AG04450 (cell line): ENCODE measurements around the gene SLC6A4. TPM values are rescaled to one million over a fixed set of nuclear protein-coding genes. Genes with fewer than 3 reads are reported as not detected.

Source experiments
- CTCF ChIA-PET: fragments of 300-600, 350-600 bp; formaldehyde crosslinking; extraction: SDS; loops from one replicate; lab custom pipeline; 2022; ENCODE audit warnings: antibody characterized with exemption, inconsistent platforms; lab: Charles Lee
- POLR2A ChIA-PET: fragments of 350-600 bp; formaldehyde crosslinking; extraction: SDS; loops from one replicate; lab custom pipeline; 2021; ENCODE audit warnings: antibody characterized with exemption, inconsistent platforms; lab: Yijun Ruan, JAX
- DNase-seq: peaks from one replicate; pipeline ENCODE4 v3.0.0-alpha.2; 2011; ENCODE audit warnings: low read depth, low spot score
- H3K27ac ChIP-seq: one replicate; pipeline ENCODE4 v1.5.1; 2012; ENCODE audit warnings: low read depth, low read length, control low read depth
- H3K27me3 ChIP-seq: one replicate; pipeline ENCODE4 v1.6.0; 2012; ENCODE audit warnings: low read length; ENCODE audit not compliant: control insufficient read depth, insufficient read depth
- H3K4me3 ChIP-seq: 2 replicates; pipeline ENCODE4 v1.5.1; 2011; ENCODE audit warnings: mild to moderate bottlenecking, low read depth, low read length, control low read depth
- H3K9me3 ChIP-seq: 2 replicates; pipeline ENCODE4 v1.5.1; 2012; ENCODE audit warnings: low read length; ENCODE audit not compliant: control insufficient read depth, insufficient read depth
- polyA plus RNA-seq: library from polyadenylated mRNA; depleted of rRNA; stranded (reverse); fragments of >200 nt; gene quantifications from 2 replicates; pipeline ENCODE4 v1.2.3, GENCODE V29; 2011
- TF ChIP-seq, protein P1 (sequence below): IDR thresholded peaks from 2 replicates; pipeline ENCODE4 v1.5.1; 2011; ENCODE audit warnings: low read depth, low read length, control low read depth, inconsistent platforms

The SLC6A4 gene
- polyA plus RNA-seq, 1 experiment, result not detected

DNA sequence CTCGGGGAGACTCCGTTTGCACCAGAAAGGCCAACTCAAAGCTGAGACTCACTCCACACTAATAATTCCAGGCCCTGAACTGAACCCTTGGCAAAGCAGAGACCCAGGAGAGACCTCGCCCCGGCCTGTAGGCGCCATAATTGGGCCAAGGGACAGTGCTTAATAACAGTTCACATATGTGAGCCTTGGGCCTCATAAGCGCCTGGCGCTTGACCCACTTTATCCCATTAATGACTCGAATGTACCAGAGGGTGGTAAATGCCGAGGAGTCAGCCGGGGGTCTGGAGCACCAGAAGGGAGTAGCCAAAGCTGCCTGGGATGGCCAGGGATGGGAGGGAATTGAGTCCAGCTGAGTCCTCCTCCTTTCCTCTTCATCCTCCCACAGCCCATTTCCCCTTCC lies 24.6 kb downstream of the SLC6A4 start:
- H3K4me3 ChIP-seq, result no peak overlapping the region
- DNase-seq, result no peak
- no peaks in the 10 kb centered on the region for H3K9me3 ChIP-seq
- H3K27ac ChIP-seq, result no peak overlapping the region
- POLR2A ChIA-PET, result no interaction called here
- TF ChIP-seq, protein P1, sequence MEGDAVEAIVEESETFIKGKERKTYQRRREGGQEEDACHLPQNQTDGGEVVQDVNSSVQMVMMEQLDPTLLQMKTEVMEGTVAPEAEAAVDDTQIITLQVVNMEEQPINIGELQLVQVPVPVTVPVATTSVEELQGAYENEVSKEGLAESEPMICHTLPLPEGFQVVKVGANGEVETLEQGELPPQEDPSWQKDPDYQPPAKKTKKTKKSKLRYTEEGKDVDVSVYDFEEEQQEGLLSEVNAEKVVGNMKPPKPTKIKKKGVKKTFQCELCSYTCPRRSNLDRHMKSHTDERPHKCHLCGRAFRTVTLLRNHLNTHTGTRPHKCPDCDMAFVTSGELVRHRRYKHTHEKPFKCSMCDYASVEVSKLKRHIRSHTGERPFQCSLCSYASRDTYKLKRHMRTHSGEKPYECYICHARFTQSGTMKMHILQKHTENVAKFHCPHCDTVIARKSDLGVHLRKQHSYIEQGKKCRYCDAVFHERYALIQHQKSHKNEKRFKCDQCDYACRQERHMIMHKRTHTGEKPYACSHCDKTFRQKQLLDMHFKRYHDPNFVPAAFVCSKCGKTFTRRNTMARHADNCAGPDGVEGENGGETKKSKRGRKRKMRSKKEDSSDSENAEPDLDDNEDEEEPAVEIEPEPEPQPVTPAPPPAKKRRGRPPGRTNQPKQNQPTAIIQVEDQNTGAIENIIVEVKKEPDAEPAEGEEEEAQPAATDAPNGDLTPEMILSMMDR, result no peak
- CTCF ChIA-PET, result no interaction called here
- peaks cover 15% of the 10 kb centered on the region for H3K27me3 ChIP-seq

DNA sequence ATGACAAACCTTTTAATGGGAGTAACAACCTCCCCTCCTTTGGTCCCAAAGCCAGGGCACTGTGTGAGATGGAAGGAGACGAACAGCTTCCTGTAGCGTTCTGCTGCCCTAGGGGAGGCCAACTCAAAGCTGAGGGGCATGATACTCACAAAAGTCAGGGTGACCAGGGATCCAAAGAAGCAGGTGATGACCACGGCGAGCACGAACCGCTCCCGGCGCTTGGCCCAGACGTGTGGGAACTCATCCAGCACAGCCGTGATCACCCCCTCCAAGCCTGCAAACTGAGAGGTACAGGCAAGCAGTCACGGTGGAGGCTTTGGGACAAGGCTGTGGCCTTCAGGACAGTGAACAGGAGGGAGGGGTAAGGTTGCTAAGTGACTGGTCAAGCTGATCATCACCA lies 25.1 kb downstream of the SLC6A4 start:
- ChIA-PET POLR2A (no interaction called here), CTCF (no interaction called here)
- Histone ChIP-seq H3K27ac (no peak overlapping the region), H3K27me3 (peaks cover 17% of the 10 kb centered on the region), H3K9me3 (no peaks in the 10 kb centered on the region), H3K4me3 (no peak overlapping the region)
- TF ChIP-seq, protein P1, result no peak
- DNase-seq, result no peak

DNA sequence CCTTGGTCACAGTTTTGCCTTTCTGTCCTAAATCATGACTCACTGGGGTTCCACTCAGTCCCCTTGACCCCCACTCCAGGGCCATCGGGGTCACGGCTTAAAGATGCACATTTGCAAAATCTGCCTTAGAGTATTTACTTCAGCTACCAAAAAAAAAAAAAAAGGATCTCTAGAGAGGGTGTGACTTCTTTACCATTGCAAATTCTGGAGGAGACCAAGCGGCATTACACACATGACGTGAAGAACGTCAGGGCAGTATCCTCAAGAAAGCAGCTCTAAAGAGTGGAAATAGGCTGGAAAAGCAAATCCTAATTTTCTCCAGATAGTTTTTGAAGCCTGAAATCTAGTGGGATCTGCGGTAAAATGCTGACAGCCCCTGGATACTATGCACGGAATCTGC lies 25.6 kb downstream of the SLC6A4 start:
- no peak overlapping the region for H3K4me3 ChIP-seq
- H3K9me3 ChIP-seq, result no peaks in the 10 kb centered on the region
- peaks cover 17% of the 10 kb centered on the region for H3K27me3 ChIP-seq
- ChIA-PET CTCF (no interaction called here), POLR2A (no interaction called here)
- TF ChIP-seq, protein P1, result no peak
- DNase-seq, result no peak
- no peak overlapping the region for H3K27ac ChIP-seq

DNA sequence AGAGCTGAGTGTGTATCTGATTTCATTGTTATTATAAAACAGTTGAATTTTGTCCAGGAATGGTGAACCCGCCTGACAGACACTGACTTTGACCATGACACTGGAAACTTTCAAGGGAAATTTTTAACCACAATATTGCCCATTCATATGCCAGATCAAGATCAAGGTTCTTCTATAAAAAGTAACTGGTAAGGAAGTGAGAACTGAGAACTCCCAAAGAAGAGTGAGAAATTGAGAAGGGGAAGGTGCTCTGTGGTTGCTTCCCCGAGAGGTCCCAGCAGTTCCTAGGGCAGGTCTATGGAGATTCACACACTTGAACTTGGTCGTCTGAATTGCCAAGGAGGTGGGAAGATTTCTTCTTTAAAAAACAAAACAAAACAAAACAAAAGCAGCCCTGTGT lies 27.3 kb downstream of the SLC6A4 start:
- TF ChIP-seq, protein P1, result no peak
- CTCF ChIA-PET, result no interaction called here
- peaks cover 17% of the 10 kb centered on the region for H3K27me3 ChIP-seq
- no peak overlapping the region for H3K4me3 ChIP-seq
- H3K27ac ChIP-seq, result no peak overlapping the region
- POLR2A ChIA-PET, result interaction anchor here (0.6 kb wide), 1 partner anchor 50 kb away, joined by 3 read pairs; no protein-coding TSS in a partner anchor
- DNase-seq, result no peak
- no peaks in the 10 kb centered on the region for H3K9me3 ChIP-seq

DNA sequence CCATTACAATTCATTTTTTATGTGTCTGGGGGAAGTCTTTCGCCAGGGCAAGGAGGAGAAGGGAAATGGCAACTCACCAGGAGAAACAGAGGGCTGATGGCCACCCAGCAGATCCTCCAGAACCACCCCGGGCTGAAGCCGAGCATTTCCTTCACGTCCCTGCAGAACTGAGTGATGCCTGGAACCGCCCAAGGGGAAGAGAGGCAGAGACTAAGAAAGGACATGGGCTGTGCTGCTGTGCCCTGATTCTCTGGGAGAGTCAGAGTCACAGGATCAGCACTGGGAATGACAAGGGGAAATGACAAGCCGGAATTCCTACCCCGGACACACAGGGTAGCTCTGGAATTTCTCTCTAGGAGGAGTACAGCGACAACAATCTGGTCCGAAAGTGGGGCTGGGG lies 27.8 kb downstream of the SLC6A4 start:
- Histone ChIP-seq H3K27me3 (peaks cover 20% of the 10 kb centered on the region), H3K9me3 (no peaks in the 10 kb centered on the region), H3K27ac (no peak overlapping the region), H3K4me3 (no peak overlapping the region)
- POLR2A ChIA-PET, result no interaction called here
- DNase-seq, result no peak
- TF ChIP-seq, protein P1, result no peak
- CTCF ChIA-PET, result no interaction called here
